COLO668 (cell line): ENCODE data around the gene CBFA2T2.

ENCODE experiments used
- DNase-seq: peaks from one replicate; lab custom pipeline; 2025; ENCODE audit not compliant: unreplicated experiment; lab: John Stamatoyannopoulos, UW

Gene CBFA2T2

GRCh38 chr20:33675136-33675959 lies 185.5 kb downstream of the CBFA2T2 start:
- DNase-seq, result no peak

GRCh38 chr20:33676121-33676520 lies 186.2 kb downstream of the CBFA2T2 start:
- no peak for DNase-seq

GRCh38 chr20:33676652-33677645 lies 187.1 kb downstream of the CBFA2T2 start:
- DNase-seq, result no peak

GRCh38 chr20:33677991-33678702 lies 188.3 kb downstream of the CBFA2T2 start:
- no peak for DNase-seq

GRCh38 chr20:33679758-33680485 lies 190.0 kb downstream of the CBFA2T2 start:
- DNase-seq, result no peak

GRCh38 chr20:33680686-33681085 lies 190.8 kb downstream of the CBFA2T2 start:
- DNase-seq, result no peak

- no peak for DNase-seq
These were observed 191.4 kb downstream of the CBFA2T2 start for GRCh38 chr20:33681288-33681687.

- DNase-seq, result no peak
These were observed 191.9 kb downstream of the CBFA2T2 start for GRCh38 chr20:33681728-33682353.

GRCh38 chr20:33684533-33685327 lies 194.8 kb downstream of the CBFA2T2 start:
- peak; percentile 82 for DNase-seq

- peak; percentile 87 for DNase-seq
These were observed 195.6 kb downstream of the CBFA2T2 start for GRCh38 chr20:33685328-33686099.

GRCh38 chr20:33686100-33686983 lies 196.4 kb downstream of the CBFA2T2 start, which contains the start of gene E2F1:
E2F1 (minus strand) TSS chr20:33686385; CDS start chr20:33686264, 121 bp downstream.
- peak; percentile 99 for DNase-seq

- DNase-seq, result no peak
These were observed 197.1 kb downstream of the CBFA2T2 start for GRCh38 chr20:33686984-33687366.

- no peak for DNase-seq
These were observed 197.5 kb downstream of the CBFA2T2 start for GRCh38 chr20:33687370-33687915.

- DNase-seq, result no peak
These were observed 198.4 kb downstream of the CBFA2T2 start for GRCh38 chr20:33687993-33688937.

- DNase-seq, result no peak
These were observed 199.1 kb downstream of the CBFA2T2 start for GRCh38 chr20:33688938-33689424.

- DNase-seq, result no peak
These were observed 199.6 kb downstream of the CBFA2T2 start for GRCh38 chr20:33689493-33689892.
